DOHH2 (cell line): ENCODE data around the gene RCN1.
"Not testable (repeated sequence)": the region's sequence is repeated elsewhere in the genome, so short reads cannot be mapped to it uniquely, and the experiment has no call there.

Experiments
- H3F3A ChIP-seq: fragments of 200-600 bp; sonication (generic), shearing (Covaris generic); 2 replicates; pipeline ENCODE4 v1.6.0; 2016; ENCODE audit warnings: antibody characterized with exemption, mild to moderate bottlenecking; ENCODE audit not compliant: control insufficient read depth, insufficient read depth
- H3K27ac ChIP-seq: fragments of 200-600 bp; sonication (generic); 2 replicates; pipeline ENCODE4 v1.5.1; 2014; ENCODE audit warnings: low read depth, mild to moderate bottlenecking, low read length, moderate library complexity
- H3K27me3 ChIP-seq: fragments of 200-600 bp; sonication (generic); 2 replicates; pipeline ENCODE4 v1.6.1; 2014; ENCODE audit warnings: mild to moderate bottlenecking, low read length, mixed read lengths; ENCODE audit not compliant: control insufficient read depth
- H3K36me3 ChIP-seq: fragments of 200-600 bp; sonication (generic); 2 replicates; pipeline ENCODE4 v1.6.1; 2014; ENCODE audit warnings: mild to moderate bottlenecking, low read length, moderate library complexity, mixed read lengths; ENCODE audit not compliant: control insufficient read depth
- H3K4me1 ChIP-seq: fragments of 200-600 bp; sonication (generic); 2 replicates; pipeline ENCODE4 v1.6.1; 2014; ENCODE audit warnings: mild to moderate bottlenecking, low read length, mixed read lengths; ENCODE audit not compliant: control insufficient read depth
- H3K4me2 ChIP-seq: fragments of 200-600 bp; sonication (generic); 2 replicates; pipeline ENCODE4 v1.6.0; 2014; ENCODE audit warnings: mild to moderate bottlenecking, low read length, moderate library complexity
- H3K4me3 ChIP-seq: fragments of 200-600 bp; sonication (generic); 2 replicates; pipeline ENCODE4 v1.5.1; 2014; ENCODE audit warnings: mild to moderate bottlenecking, low read length, mixed read lengths
- H3K79me2 ChIP-seq: fragments of 200-600 bp; sonication (generic); 2 replicates; pipeline ENCODE4 v1.6.1; 2014; ENCODE audit warnings: mild to moderate bottlenecking, low read length, mixed read lengths; ENCODE audit not compliant: control insufficient read depth
- H3K9me2 ChIP-seq: fragments of 200-600 bp; sonication (generic); replicated peaks from 2 replicates; pipeline ENCODE4 v1.6.1; 2014; ENCODE audit warnings: mild to moderate bottlenecking, low read length, mixed read lengths; ENCODE audit not compliant: control insufficient read depth
- H3K9me3 ChIP-seq: fragments of 200-600 bp; sonication (generic); 2 replicates; pipeline ENCODE4 v1.6.1; 2014; ENCODE audit warnings: antibody characterized with exemption, low read length, mixed read lengths; ENCODE audit not compliant: control insufficient read depth, insufficient read depth
- H4K20me1 ChIP-seq: fragments of 200-600 bp; sonication (generic); 2 replicates; pipeline ENCODE4 v1.6.0; 2014; ENCODE audit warnings: low read depth, mild to moderate bottlenecking, antibody characterized with exemption, low read length, moderate library complexity; ENCODE audit not compliant: control insufficient read depth, insufficient read depth
- CTCF ChIP-seq: fragments of 200-600 bp; sonication (generic); IDR thresholded peaks from one replicate; pipeline ENCODE4 v1.5.1; 2014; ENCODE audit warnings: antibody characterized with exemption, mild to moderate bottlenecking, low read depth, low read length; ENCODE audit not compliant: poor library complexity, severe bottlenecking
- EZH2phosphoT487 ChIP-seq: fragments of 200-600 bp; sonication (generic); IDR thresholded peaks from 2 replicates; pipeline ENCODE4 v1.6.1; 2017; ENCODE audit warnings: borderline replicate concordance, mild to moderate bottlenecking, antibody characterized with exemption, low read length, moderate library complexity, mixed read lengths

RCN1 gene

DNA sequence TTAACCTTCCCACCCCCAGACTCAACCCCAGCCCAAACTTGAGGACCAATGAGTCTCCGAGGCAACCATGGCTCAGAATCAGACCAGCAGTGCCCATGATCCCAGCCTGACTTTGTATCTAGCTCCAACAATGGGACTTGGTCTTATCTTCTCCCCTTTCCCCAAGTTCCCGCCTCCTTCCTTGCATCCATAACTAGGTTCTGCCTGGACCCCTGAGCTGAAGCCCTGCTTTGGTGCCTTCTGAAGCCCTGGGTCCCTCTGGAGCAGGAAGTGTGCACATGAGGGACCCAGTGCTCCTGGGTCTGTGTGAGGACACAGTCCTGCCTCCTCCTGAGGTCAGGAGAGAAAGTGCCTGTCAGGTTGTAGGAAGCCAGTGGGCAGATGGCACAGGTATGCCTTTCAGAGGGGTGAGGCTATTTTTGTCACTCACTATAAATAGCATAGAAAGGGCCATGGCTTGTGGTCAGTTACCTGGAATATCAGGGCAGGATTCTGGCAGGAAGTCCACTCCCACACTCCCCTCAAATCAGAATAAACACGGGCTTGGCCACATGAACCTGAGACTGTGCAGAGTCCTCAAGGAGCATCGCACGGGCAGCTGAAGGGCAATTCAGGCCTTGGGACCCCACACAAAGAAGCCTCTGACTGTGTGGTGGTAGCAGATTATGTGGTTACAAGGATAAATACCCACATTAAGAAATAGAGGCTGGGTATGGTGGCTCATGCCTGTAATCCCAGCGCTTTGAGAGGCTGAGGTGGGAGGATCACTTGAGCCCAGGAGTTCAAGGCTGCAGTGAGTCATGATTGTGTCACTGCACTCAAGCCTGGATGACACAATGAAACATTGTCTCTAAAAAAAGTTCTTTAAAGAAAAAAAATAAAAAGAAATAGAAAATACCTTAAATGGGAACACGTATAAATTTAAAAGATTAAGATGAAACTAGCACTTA lies 27.4 kb downstream of the RCN1 start:
- no peaks in the 10 kb centered on the region for H3K27me3 ChIP-seq

GRCh38 chr11:32119139-32119538 lies 28.3 kb downstream of the RCN1 start:
- H3K9me3 ChIP-seq, H4K20me1 ChIP-seq, H3K27ac ChIP-seq, H3K36me3 ChIP-seq, H3K4me1 ChIP-seq, H3K9me2 ChIP-seq, H3K4me3 ChIP-seq, H3F3A ChIP-seq, H3K27me3 ChIP-seq, H3K4me2 ChIP-seq, H3K79me2 ChIP-seq: not testable (repeated sequence)

More for the DNA sequence above, 27.4 kb downstream of the RCN1 start:
- H3K4me3 ChIP-seq = no peak overlapping the region
- no peak overlapping the region for H3K4me2 ChIP-seq
- no peaks in the 10 kb centered on the region for H3K36me3 ChIP-seq
- TF ChIP-seq CTCF = no peak
- TF ChIP-seq EZH2phosphoT487 = no peak
- no peaks in the 10 kb centered on the region for H3K9me3 ChIP-seq
- no peaks in the 10 kb centered on the region for H4K20me1 ChIP-seq
- no peaks in the 10 kb centered on the region for H3K4me1 ChIP-seq
- no peaks in the 10 kb centered on the region for H3K9me2 ChIP-seq
- H3K27ac ChIP-seq = no peak overlapping the region
- no peaks in the 10 kb centered on the region for H3K79me2 ChIP-seq
- no peaks in the 10 kb centered on the region for H3F3A ChIP-seq

- no peak overlapping the region for H3K4me2 ChIP-seq
- no peaks in the 10 kb centered on the region for H3K27me3 ChIP-seq
- no peak overlapping the region for H3K4me3 ChIP-seq
- H4K20me1 ChIP-seq = no peaks in the 10 kb centered on the region
- H3K36me3 ChIP-seq = no peaks in the 10 kb centered on the region
- H3F3A ChIP-seq = no peaks in the 10 kb centered on the region
- H3K79me2 ChIP-seq = no peaks in the 10 kb centered on the region
- H3K4me1 ChIP-seq = no peaks in the 10 kb centered on the region
- H3K9me2 ChIP-seq = no peaks in the 10 kb centered on the region
- H3K9me3 ChIP-seq = no peaks in the 10 kb centered on the region
- TF ChIP-seq CTCF (no peak), EZH2phosphoT487 (no peak)
- no peak overlapping the region for H3K27ac ChIP-seq
Observed at GRCh38 chr11:32121012-32121411, 30.1 kb downstream of the RCN1 start.

GRCh38 chr11:32122200-32122599 lies 31.3 kb downstream of the RCN1 start:
- H3K4me1 ChIP-seq = no peaks in the 10 kb centered on the region
- H3K27me3 ChIP-seq = no peaks in the 10 kb centered on the region
- no peaks in the 10 kb centered on the region for H3F3A ChIP-seq
- H3K4me2 ChIP-seq = no peak overlapping the region
- no peaks in the 10 kb centered on the region for H3K36me3 ChIP-seq
- no peaks in the 10 kb centered on the region for H3K9me3 ChIP-seq
- no peak overlapping the region for H3K27ac ChIP-seq
- H3K9me2 ChIP-seq = no peaks in the 10 kb centered on the region
- no peaks in the 10 kb centered on the region for H4K20me1 ChIP-seq
- no peak overlapping the region for H3K4me3 ChIP-seq
- no peaks in the 10 kb centered on the region for H3K79me2 ChIP-seq
- TF ChIP-seq CTCF (no peak), EZH2phosphoT487 (no peak)
